ENCODE data around the gene CDH23.

DNA sequence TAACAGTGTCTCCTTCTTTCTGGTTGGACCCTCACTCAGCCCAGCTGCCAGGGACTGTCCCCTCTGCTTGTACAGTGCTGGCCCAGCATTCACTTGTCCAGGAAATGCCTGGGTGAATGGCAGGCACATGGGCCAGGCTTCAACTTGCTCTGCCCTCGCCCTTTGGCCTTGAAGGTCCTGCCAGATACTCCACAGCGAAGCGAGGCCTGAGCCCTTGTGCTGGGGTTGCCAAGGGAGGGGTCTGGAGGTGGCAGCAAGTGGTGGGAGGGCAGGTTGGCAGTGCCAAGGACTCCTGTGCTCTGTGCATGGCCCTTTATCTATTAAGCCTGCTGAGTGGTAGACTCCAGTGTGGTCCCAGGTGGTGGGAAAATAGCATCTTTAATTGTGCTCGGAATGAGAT lies 75.7 kb downstream of the CDH23 start:
- TF ChIP-seq TAF1 (IDR thresholded peaks at IDR 0.05; ENCODE audit: borderline replicate concordance, insufficient read depth, low read length) (no peak), FOXP2 (optimal IDR thresholded peaks at IDR 0.05; ENCODE audit: borderline replicate concordance, extremely low read depth, extremely low read length, insufficient read depth) (no peak)
